VCaP (cell line): Measurements from ENCODE around the gene ZNF593.

Experiments used
- H3K27ac ChIP-seq: fragments of 450-650 bp; 2 replicates; pipeline ENCODE4 v1.5.1; 2017
- CTCF ChIP-seq: fragments of 450-650 bp; conservative IDR thresholded peaks from 2 replicates; pipeline ENCODE4 v1.5.1; 2017; ENCODE audit warnings: mild to moderate bottlenecking, moderate library complexity

ZNF593 gene

GRCh38 chr1:26126321-26127084 is 43.2 kb upstream of the ZNF593 start:
- peak overlapping the region; percentile 56 for H3K27ac ChIP-seq
- no peak for TF ChIP-seq CTCF

- TF ChIP-seq CTCF, result no peak
- peak overlapping the region; percentile 56 for H3K27ac ChIP-seq
These were observed 42.2 kb upstream of the ZNF593 start for GRCh38 chr1:26127235-26128163.

- H3K27ac ChIP-seq, result no peak overlapping the region
- TF ChIP-seq CTCF, result no peak
These were observed 39.9 kb upstream of the ZNF593 start for GRCh38 chr1:26129778-26130177.

DNA sequence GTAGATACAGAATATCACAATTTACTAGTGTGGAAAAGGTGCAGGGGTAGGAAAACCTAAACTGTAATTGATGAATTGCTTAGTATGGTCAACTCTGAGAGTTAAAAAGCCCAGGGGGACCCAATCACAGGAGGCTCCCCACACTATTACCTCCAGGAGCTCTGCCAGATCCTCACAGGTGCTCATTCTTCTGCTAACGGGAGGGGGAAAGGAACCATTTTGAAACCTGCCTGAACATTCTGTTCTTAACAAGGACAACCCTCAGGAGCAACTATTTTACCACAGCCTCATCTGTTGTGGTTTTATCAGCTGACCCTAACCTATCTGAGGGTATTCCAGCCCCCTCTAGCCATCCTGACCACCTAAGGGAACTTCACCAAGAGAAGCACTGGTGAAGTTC is 39.0 kb upstream of the ZNF593 start:
- TF ChIP-seq CTCF, result no peak
- no peak overlapping the region for H3K27ac ChIP-seq

DNA sequence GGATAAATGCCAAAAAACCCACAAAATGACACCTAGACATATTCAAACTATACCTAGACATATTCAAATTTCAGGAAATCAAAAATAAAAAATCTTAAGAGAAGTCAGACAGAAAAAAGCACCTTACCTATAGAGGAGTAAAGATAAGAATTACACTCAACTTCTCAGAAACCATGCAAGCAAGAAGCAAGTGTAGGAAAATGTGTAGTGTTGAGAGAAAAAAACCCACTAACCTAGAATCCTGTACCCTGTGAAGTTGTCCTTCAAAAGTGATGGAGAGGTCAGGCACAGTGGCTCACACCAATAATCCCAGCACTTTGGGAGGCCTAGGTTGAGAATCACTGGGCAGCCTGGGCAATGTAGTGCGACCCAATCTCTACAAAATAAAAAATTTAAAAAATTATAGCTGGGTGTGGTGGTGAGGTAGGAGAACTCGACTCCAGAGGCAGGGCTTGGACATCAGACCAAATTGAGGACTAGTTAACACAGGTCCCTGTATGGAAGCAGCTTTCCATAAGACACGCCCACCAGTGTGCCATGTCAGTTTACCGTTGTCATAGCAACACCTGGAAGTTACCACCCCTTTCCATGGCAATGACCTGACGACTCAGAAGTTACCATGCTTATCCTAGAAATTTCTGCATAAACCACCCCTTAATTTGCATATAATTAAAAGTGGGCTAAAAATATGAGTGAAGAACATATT is 37.4 kb upstream of the ZNF593 start:
- TF ChIP-seq CTCF, result no peak
- H3K27ac ChIP-seq, result no peak overlapping the region

- TF ChIP-seq CTCF, result no peak
- H3K27ac ChIP-seq, result no peak overlapping the region
These were observed 36.9 kb upstream of the ZNF593 start for GRCh38 chr1:26132834-26133167.

DNA sequence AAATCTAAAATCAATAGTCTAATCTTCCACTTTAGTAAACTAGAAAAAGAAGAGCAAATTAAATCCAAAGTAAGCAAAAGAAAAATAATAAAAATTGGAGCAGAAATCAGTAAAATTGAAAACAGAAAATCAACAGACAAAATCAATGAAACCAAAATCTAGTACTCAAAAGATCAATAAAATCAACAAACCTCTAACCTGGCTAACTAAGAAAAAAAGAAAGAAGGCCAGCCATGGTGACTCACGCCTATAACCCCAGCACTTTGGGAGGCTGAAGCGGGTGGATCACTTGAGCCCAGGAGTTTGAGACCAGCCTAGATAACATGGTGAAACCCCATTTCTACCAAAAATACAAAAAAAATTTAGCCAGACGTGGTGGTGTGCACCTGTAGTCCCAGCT is 35.2 kb upstream of the ZNF593 start:
- no peak for TF ChIP-seq CTCF
- H3K27ac ChIP-seq, result no peak overlapping the region
